Measurements from ENCODE around the gene ACOT6. TPM values are rescaled to one million over a fixed set of nuclear protein-coding genes. Genes with fewer than 3 reads are reported as not detected.

The ACOT6 gene
- total and polyA plus RNA-seq, 2 donors (not counting 3 experiments of a cell fraction or from before 2014, with no cell fraction given), result not detected

DNA sequence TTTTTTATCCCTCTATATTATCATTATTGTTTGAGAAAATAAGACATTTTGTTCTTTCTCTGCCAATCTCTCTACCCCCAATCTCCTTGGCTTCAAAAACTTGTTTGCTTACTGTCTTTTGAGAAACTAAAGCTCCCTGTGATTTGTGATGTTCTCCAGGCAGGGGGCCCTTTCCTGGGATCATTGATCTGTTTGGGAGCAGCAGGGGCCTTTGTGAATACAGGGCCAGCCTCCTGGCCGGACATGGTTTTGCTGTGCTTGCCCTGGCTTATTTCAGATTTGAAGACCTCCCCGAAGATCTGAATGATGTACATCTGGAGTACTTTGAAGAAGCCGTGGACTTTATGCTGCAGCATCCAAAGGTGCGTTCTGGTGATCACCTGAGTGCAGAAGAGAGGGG, 4.5 kb downstream of the ACOT6 start:
- Histone ChIP-seq H3K4me3 (replicated peaks in 1 of 3; ENCODE audit: insufficient read depth in 1 of 3, low read depth in 1 of 3, low read length in 3 of 3) (no peak overlapping the region), H3K9ac (replicated peaks; ENCODE audit: extremely low read depth, insufficient read depth, low read length) (no peak overlapping the region), H3K36me3 (ENCODE audit: control insufficient read depth in 2 of 2, extremely low read depth in 1 of 2, insufficient read depth in 2 of 2, low read length in 2 of 2) (no peaks in the 10 kb centered on the region), H3K9me3 (replicated peaks; ENCODE audit: control insufficient read depth, insufficient read depth, low read length) (no peaks in the 10 kb centered on the region), H3K27ac (ENCODE audit: insufficient read depth, low read depth, low read length) (no peak overlapping the region), H3K27me3 (ENCODE audit: control insufficient read depth in 2 of 2, insufficient read depth in 2 of 2, low read length in 2 of 2) (peaks cover 0 to 2% of the 10 kb centered on the region in 2 experiments), H2AFZ (ENCODE audit: low read depth, low read length) (no peak overlapping the region), H3K4me1 (ENCODE audit: control insufficient read depth, extremely low read depth, insufficient read depth, low read length) (no peaks in the 10 kb centered on the region), H4K20me1 (replicated peaks; ENCODE audit: control insufficient read depth, extremely low read depth, insufficient read depth, low read length) (no peaks in the 10 kb centered on the region), H3K79me2 (ENCODE audit: control insufficient read depth, insufficient read depth, low read length) (no peaks in the 10 kb centered on the region), H3K4me2 (ENCODE audit: insufficient read depth, low read length) (no peak overlapping the region), H3K9me1 (replicated peaks; ENCODE audit: control insufficient read depth, extremely low read depth, insufficient read depth, low read length) (no peaks in the 10 kb centered on the region)
- CTCF ChIA-PET, result no interaction called here
- no TSS peak for BruUV-seq (replicated peaks)
- intact Hi-C loops (cut with micrococcal nuclease) (no loop called here), dilution Hi-C loops (cut with MboI; ENCODE audit: extremely low pct_ligation_motif_present, low sequenced_read_pairs) (no loop called here)
- DNase-seq (ENCODE audit: low read depth, low spot score) (no peak), FAIRE-seq (no peak)
- TF ChIP-seq GATA2 (IDR thresholded peaks at IDR 0.05; ENCODE audit: insufficient read depth, insufficient read length, low read depth, low read length) (no peak), EZH2 (IDR thresholded peaks at IDR 0.05; ENCODE audit: borderline replicate concordance, low read depth, low read length, severe bottlenecking) (no peak), JUN (IDR thresholded peaks at IDR 0.05; ENCODE audit: borderline replicate concordance, insufficient read depth, insufficient read length, low read depth) (no peak), FOS (IDR thresholded peaks at IDR 0.05; ENCODE audit: borderline replicate concordance, insufficient read depth, low read length) (no peak), POLR2AphosphoS5 (IDR thresholded peaks at IDR 0.05; ENCODE audit: insufficient read depth, low read depth, low read length) (no peak), POLR2A (IDR thresholded peaks at IDR 0.05; ENCODE audit: low read depth, low read length) (no peak), MYC (IDR thresholded peaks at IDR 0.05; ENCODE audit: low read depth, low read length) (no peak)
- TF ChIP-seq, protein P1, sequence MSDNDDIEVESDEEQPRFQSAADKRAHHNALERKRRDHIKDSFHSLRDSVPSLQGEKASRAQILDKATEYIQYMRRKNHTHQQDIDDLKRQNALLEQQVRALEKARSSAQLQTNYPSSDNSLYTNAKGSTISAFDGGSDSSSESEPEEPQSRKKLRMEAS (IDR thresholded peaks at IDR 0.05; ENCODE audit: insufficient read depth, insufficient read length), result no peak
- TF ChIP-seq, protein P2, sequence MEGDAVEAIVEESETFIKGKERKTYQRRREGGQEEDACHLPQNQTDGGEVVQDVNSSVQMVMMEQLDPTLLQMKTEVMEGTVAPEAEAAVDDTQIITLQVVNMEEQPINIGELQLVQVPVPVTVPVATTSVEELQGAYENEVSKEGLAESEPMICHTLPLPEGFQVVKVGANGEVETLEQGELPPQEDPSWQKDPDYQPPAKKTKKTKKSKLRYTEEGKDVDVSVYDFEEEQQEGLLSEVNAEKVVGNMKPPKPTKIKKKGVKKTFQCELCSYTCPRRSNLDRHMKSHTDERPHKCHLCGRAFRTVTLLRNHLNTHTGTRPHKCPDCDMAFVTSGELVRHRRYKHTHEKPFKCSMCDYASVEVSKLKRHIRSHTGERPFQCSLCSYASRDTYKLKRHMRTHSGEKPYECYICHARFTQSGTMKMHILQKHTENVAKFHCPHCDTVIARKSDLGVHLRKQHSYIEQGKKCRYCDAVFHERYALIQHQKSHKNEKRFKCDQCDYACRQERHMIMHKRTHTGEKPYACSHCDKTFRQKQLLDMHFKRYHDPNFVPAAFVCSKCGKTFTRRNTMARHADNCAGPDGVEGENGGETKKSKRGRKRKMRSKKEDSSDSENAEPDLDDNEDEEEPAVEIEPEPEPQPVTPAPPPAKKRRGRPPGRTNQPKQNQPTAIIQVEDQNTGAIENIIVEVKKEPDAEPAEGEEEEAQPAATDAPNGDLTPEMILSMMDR (IDR thresholded peaks at IDR 0.05; ENCODE audit: extremely low read depth in 1 of 2, insufficient read depth in 1 of 2, low read depth in 1 of 2, low read length in 2 of 2), result no peak
- POLR2A ChIA-PET, result no interaction called here

All from endothelial cell of umbilical vein (primary cell).